Mesothelial cell of epicardium (in vitro differentiated cells): Measurements from ENCODE around the gene ENDOV. TPM values are rescaled to one million over a fixed set of nuclear protein-coding genes. Genes with fewer than 3 reads are reported as not detected.

Source experiments
- DNase-seq, 2 experiments: peaks; one replicate each; pipeline ENCODE4 v3.0.0; 2021; ENCODE audit warnings: low spot score in 2 of 2; ENCODE audit not compliant: unreplicated experiment in 2 of 2
- H3K27ac Mint-ChIP-seq: 2 replicates; pipeline ENCODE4 v1.8.0; 2021; ENCODE audit warnings: mixed read lengths
- H3K27me3 Mint-ChIP-seq: 2 replicates; pipeline ENCODE4 v1.8.0; 2021; ENCODE audit warnings: low read depth, mixed read lengths
- H3K36me3 Mint-ChIP-seq: 2 replicates; pipeline ENCODE4 v1.8.0; 2021; ENCODE audit warnings: mixed read lengths
- H3K4me1 Mint-ChIP-seq: 2 replicates; pipeline ENCODE4 v1.8.0; 2021; ENCODE audit warnings: mixed read lengths
- H3K4me3 Mint-ChIP-seq: 2 replicates; pipeline ENCODE4 v1.8.0; 2021; ENCODE audit warnings: mild to moderate bottlenecking, moderate library complexity, mixed read lengths
- H3K9me3 Mint-ChIP-seq: 2 replicates; pipeline ENCODE4 v1.8.0; 2021; ENCODE audit warnings: mixed read lengths
- total RNA-seq: library from RNA; stranded (reverse); gene quantifications from 3 replicates; pipeline ENCODE4 v1.2.1, GENCODE V29; 2021
- TF ChIP-seq, protein P1 (sequence below): fragments of 200-600 bp; sonication (generic); IDR thresholded peaks from one replicate; pipeline ENCODE4 v1.5.0; 2021; ENCODE audit warnings: antibody characterized with exemption; ENCODE audit not compliant: unreplicated experiment

ENDOV gene
- total RNA-seq, 1 donor from 2014 or later = 43.0 TPM

- TF ChIP-seq, protein P1, sequence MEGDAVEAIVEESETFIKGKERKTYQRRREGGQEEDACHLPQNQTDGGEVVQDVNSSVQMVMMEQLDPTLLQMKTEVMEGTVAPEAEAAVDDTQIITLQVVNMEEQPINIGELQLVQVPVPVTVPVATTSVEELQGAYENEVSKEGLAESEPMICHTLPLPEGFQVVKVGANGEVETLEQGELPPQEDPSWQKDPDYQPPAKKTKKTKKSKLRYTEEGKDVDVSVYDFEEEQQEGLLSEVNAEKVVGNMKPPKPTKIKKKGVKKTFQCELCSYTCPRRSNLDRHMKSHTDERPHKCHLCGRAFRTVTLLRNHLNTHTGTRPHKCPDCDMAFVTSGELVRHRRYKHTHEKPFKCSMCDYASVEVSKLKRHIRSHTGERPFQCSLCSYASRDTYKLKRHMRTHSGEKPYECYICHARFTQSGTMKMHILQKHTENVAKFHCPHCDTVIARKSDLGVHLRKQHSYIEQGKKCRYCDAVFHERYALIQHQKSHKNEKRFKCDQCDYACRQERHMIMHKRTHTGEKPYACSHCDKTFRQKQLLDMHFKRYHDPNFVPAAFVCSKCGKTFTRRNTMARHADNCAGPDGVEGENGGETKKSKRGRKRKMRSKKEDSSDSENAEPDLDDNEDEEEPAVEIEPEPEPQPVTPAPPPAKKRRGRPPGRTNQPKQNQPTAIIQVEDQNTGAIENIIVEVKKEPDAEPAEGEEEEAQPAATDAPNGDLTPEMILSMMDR = no peak
- peaks cover 9% of the 10 kb centered on the region for H3K27me3 Mint-ChIP-seq
- H3K27ac Mint-ChIP-seq = no peak overlapping the region
- no peak for DNase-seq
- peaks cover 9% of the 10 kb centered on the region for H3K36me3 Mint-ChIP-seq
- no peak overlapping the region for H3K4me3 Mint-ChIP-seq
- H3K9me3 Mint-ChIP-seq = no peaks in the 10 kb centered on the region
- peaks cover 25% of the 10 kb centered on the region for H3K4me1 Mint-ChIP-seq
Measured at GRCh38 chr17:80418589-80418988, 3.6 kb downstream of the ENDOV start.

DNA sequence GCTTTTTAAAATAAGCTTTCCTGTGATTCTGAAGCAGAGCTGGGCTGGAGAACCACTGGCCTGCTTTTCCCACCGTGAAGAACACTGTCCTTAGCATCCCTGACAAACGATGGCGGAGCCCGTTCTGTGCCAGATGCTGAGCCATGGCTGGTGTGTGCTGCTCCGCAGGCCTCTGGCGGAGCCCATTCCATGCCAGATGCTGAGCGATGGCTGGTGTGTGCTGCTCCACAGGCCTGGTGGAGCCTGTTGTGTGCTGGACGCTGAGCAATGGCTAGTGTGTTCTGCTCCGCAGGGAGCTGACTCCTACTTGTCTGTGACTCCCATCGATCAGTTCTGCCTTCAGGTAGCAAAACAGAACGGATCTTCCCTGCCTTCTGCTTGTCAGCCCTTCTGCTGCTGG lies 4.3 kb downstream of the ENDOV start:
- peaks cover 21% of the 10 kb centered on the region for H3K4me1 Mint-ChIP-seq
- H3K36me3 Mint-ChIP-seq = peaks cover 9% of the 10 kb centered on the region
- H3K4me3 Mint-ChIP-seq = no peak overlapping the region
- TF ChIP-seq, protein P1 = no peak
- no peaks in the 10 kb centered on the region for H3K9me3 Mint-ChIP-seq
- peaks cover 3% of the 10 kb centered on the region for H3K27me3 Mint-ChIP-seq
- DNase-seq = no peak
- no peak overlapping the region for H3K27ac Mint-ChIP-seq

- Mint-ChIP-seq H3K9me3 (no peaks in the 10 kb centered on the region), H3K4me3 (no peak overlapping the region), H3K36me3 (peaks cover 9% of the 10 kb centered on the region), H3K27ac (no peak overlapping the region), H3K4me1 (peaks cover 7% of the 10 kb centered on the region), H3K27me3 (no peaks in the 10 kb centered on the region)
- TF ChIP-seq, protein P1 = no peak
- no peak for DNase-seq
Measured at GRCh38 chr17:80421381-80422090, 6.6 kb downstream of the ENDOV start.

DNA sequence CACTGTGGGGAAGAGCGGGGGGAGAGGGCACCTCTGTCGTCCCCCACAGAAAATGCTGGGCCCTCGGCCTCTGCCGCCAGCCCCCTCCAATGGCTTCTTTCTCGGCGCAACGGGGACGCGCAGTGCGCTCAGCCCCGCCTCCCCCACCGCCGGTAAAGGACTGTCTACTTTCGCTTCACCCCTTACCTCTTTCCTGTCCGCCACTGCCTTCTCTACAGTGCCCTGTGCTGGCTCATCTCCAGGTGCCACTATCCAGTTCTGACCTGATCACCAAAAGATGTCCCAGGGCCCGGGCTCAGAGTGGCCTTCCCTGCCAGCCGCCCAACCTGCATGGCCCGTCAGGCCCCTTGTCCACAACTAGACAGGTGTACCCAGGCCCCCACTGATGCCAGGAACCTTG lies 7.3 kb downstream of the ENDOV start:
- Mint-ChIP-seq H3K4me3 (no peak overlapping the region), H3K9me3 (no peaks in the 10 kb centered on the region), H3K27me3 (no peaks in the 10 kb centered on the region), H3K4me1 (no peaks in the 10 kb centered on the region), H3K27ac (no peak overlapping the region), H3K36me3 (peaks cover 9% of the 10 kb centered on the region)
- no peak for DNase-seq
- TF ChIP-seq, protein P1 = no peak

GRCh38 chr17:80422981-80423380 lies 8.0 kb downstream of the ENDOV start:
- Mint-ChIP-seq H3K4me3 (no peak overlapping the region), H3K4me1 (no peaks in the 10 kb centered on the region), H3K36me3 (peaks cover 7% of the 10 kb centered on the region), H3K27ac (no peak overlapping the region), H3K27me3 (no peaks in the 10 kb centered on the region), H3K9me3 (no peaks in the 10 kb centered on the region)
- TF ChIP-seq, protein P1 = no peak
- DNase-seq = no peak
